GM21528 (cell line): ENCODE results near the gene GRK3.
"Not testable (repeated sequence)": the region's sequence is repeated elsewhere in the genome, so short reads cannot be mapped to it uniquely, and the experiment has no call there.

Experiments used
- ATAC-seq: cut with Tn5 transposase; IDR thresholded peaks from one replicate; pipeline ENCODE4 v1.9.1; 2021; ENCODE audit warnings: mild to moderate bottlenecking, moderate library complexity; ENCODE audit not compliant: unreplicated experiment, low FRiP score

Gene GRK3

GRCh38 chr22:25623851-25624250, 59.4 kb downstream of the GRK3 start:
- ATAC-seq = no peak

- ATAC-seq = no peak
Measured at GRCh38 chr22:25624476-25624875, 60.0 kb downstream of the GRK3 start.

GRCh38 chr22:25625747-25626623, 61.5 kb downstream of the GRK3 start:
- not testable (repeated sequence) for ATAC-seq

GRCh38 chr22:25626624-25626990, 62.1 kb downstream of the GRK3 start:
- ATAC-seq = no peak

GRCh38 chr22:25627271-25627852, 62.9 kb downstream of the GRK3 start:
- no peak for ATAC-seq

- ATAC-seq = no peak
Measured at GRCh38 chr22:25628494-25628893, 64.0 kb downstream of the GRK3 start.

GRCh38 chr22:25629613-25630012, 65.1 kb downstream of the GRK3 start:
- ATAC-seq = no peak

GRCh38 chr22:25630447-25630846, 66.0 kb downstream of the GRK3 start:
- no peak for ATAC-seq

GRCh38 chr22:25636323-25636722, 71.8 kb downstream of the GRK3 start:
- no peak for ATAC-seq

- no peak for ATAC-seq
Measured at GRCh38 chr22:25637032-25637431, 72.6 kb downstream of the GRK3 start.

GRCh38 chr22:25637672-25638071, 73.2 kb downstream of the GRK3 start:
- no peak for ATAC-seq

- no peak for ATAC-seq
Measured at GRCh38 chr22:25638638-25639037, 74.2 kb downstream of the GRK3 start.

- ATAC-seq = no peak
Measured at GRCh38 chr22:25641650-25642049, 77.2 kb downstream of the GRK3 start.

GRCh38 chr22:25643232-25644000, 78.9 kb downstream of the GRK3 start:
- no peak for ATAC-seq

GRCh38 chr22:25644122-25644521, 79.6 kb downstream of the GRK3 start:
- ATAC-seq = no peak

GRCh38 chr22:25645266-25645665, 80.8 kb downstream of the GRK3 start:
- ATAC-seq = no peak

GRCh38 chr22:25645964-25646363, 81.5 kb downstream of the GRK3 start:
- no peak for ATAC-seq

GRCh38 chr22:25650833-25651232, 86.4 kb downstream of the GRK3 start:
- no peak for ATAC-seq

- ATAC-seq = no peak
Measured at GRCh38 chr22:25651332-25652085, 87.0 kb downstream of the GRK3 start.

GRCh38 chr22:25654676-25655075, 90.2 kb downstream of the GRK3 start:
- no peak for ATAC-seq
